Neural cell (in vitro differentiated cells): ENCODE data around the gene TSKU. TPM values are rescaled to one million over a fixed set of nuclear protein-coding genes. Genes with fewer than 3 reads are reported as not detected.
A peak's percentile ranks its signal among the peaks of the same experiment; 100 is the strongest.

Experiments used
- H2AFZ ChIP-seq: fragments of 200-600, 300-800 bp; sonication (generic), shearing (Covaris generic); 2 replicates; pipeline ENCODE4 v1.6.0; 2014; ENCODE audit warnings: low read depth, mild to moderate bottlenecking, antibody characterized with exemption, low read length, moderate library complexity
- H3F3A ChIP-seq: fragments of 200-600 bp; shearing (Covaris generic); 2 replicates; pipeline ENCODE4 v1.6.1; 2016; ENCODE audit warnings: mild to moderate bottlenecking, moderate library complexity, mixed read lengths, antibody characterized with exemption, low read length; ENCODE audit not compliant: insufficient read depth, poor library complexity, severe bottlenecking
- H3K27ac ChIP-seq: fragments of 200-600, 300-800 bp; sonication (generic), shearing (Covaris generic); 2 replicates; pipeline ENCODE4 v1.5.1; 2014; ENCODE audit warnings: mild to moderate bottlenecking, low read length, moderate library complexity
- H3K27me3 ChIP-seq: fragments of 300-800, 200-600 bp; sonication (generic), shearing (Covaris generic); 2 replicates; pipeline ENCODE4 v1.6.0; 2014; ENCODE audit warnings: mild to moderate bottlenecking, low read depth, low read length, moderate library complexity; ENCODE audit not compliant: insufficient read depth
- H3K36me3 ChIP-seq: fragments of 300-800, 200-600 bp; sonication (generic), shearing (Covaris generic); 2 replicates; pipeline ENCODE4 v1.5.1; 2014; ENCODE audit warnings: mild to moderate bottlenecking, antibody characterized with exemption, low read length, moderate library complexity; ENCODE audit not compliant: insufficient read depth
- H3K4me2 ChIP-seq: fragments of 300-800, 200-600 bp; sonication (generic), shearing (Covaris generic); 2 replicates; pipeline ENCODE4 v1.6.0; 2014; ENCODE audit warnings: mild to moderate bottlenecking, low read length
- H3K4me3 ChIP-seq: fragments of 300-800, 200-600 bp; sonication (generic), shearing (Covaris generic); 2 replicates; pipeline ENCODE4 v1.5.1; 2014; ENCODE audit warnings: mild to moderate bottlenecking, low read length, moderate library complexity
- H3K79me2 ChIP-seq: fragments of 200-600 bp; shearing (Covaris generic); replicated peaks from 2 replicates; pipeline ENCODE4 v1.6.0; 2014; ENCODE audit warnings: mild to moderate bottlenecking, low read length, moderate library complexity; ENCODE audit not compliant: insufficient read depth
- H3K9ac ChIP-seq: fragments of 300-800, 200-600 bp; sonication (generic), shearing (Covaris generic); 2 replicates; pipeline ENCODE4 v1.6.1; 2016; ENCODE audit warnings: mild to moderate bottlenecking, low read length, mixed read lengths
- H3K9me2 ChIP-seq: fragments of 200-600 bp; shearing (Covaris generic); 2 replicates; pipeline ENCODE4 v1.6.1; 2016; ENCODE audit warnings: mild to moderate bottlenecking, low read length, mixed read lengths; ENCODE audit not compliant: insufficient read depth
- H3K9me3 ChIP-seq: fragments of 200-600, 300-800 bp; sonication (generic), shearing (Covaris generic); 2 replicates; pipeline ENCODE4 v1.6.1; 2016; ENCODE audit warnings: mild to moderate bottlenecking, mixed run types, low read length, moderate library complexity, mixed read lengths
- H4K20me1 ChIP-seq: fragments of 200-600 bp; shearing (Covaris generic); 2 replicates; pipeline ENCODE4 v1.6.1; 2016; ENCODE audit warnings: mild to moderate bottlenecking, mixed run types; ENCODE audit not compliant: insufficient read depth
- EP300 ChIP-seq: fragments of 450-650 bp; conservative IDR thresholded peaks from 2 replicates; pipeline ENCODE4 v1.6.1; 2014; ENCODE audit warnings: antibody characterized with exemption, mild to moderate bottlenecking, moderate library complexity; ENCODE audit not compliant: poor library complexity, severe bottlenecking
- EZH2 ChIP-seq: fragments of 200-600, 300-800 bp; shearing (Covaris generic), sonication (generic); IDR thresholded peaks from 2 replicates; pipeline ENCODE4 v1.6.1; 2014; ENCODE audit warnings: antibody characterized with exemption, low read length, borderline replicate concordance, mild to moderate bottlenecking; ENCODE audit not compliant: insufficient read depth, poor library complexity, severe bottlenecking
- MXI1 ChIP-seq: fragments of 450-650 bp; conservative IDR thresholded peaks from 2 replicates; pipeline ENCODE4 v1.6.1; 2014; ENCODE audit warnings: antibody characterized with exemption, mild to moderate bottlenecking; ENCODE audit not compliant: poor library complexity, severe bottlenecking
- POLR2AphosphoS5 ChIP-seq: IDR thresholded peaks from 2 replicates; pipeline ENCODE4 v1.6.1; 2012
- RAD21 ChIP-seq: fragments of 450-650 bp; conservative IDR thresholded peaks from 2 replicates; pipeline ENCODE4 v1.6.1; 2014; ENCODE audit warnings: antibody characterized with exemption, mild to moderate bottlenecking, moderate library complexity
- SMC3 ChIP-seq: fragments of 450-650 bp; conservative IDR thresholded peaks from 2 replicates; pipeline ENCODE4 v1.6.1; 2014; ENCODE audit warnings: antibody characterized with exemption, mild to moderate bottlenecking, moderate library complexity; ENCODE audit not compliant: poor library complexity
- TAF1 ChIP-seq: IDR thresholded peaks from 2 replicates; pipeline ENCODE4 v1.6.1; 2012; ENCODE audit warnings: low read depth
- polyA plus RNA-seq: library from polyadenylated mRNA; depleted of rRNA; stranded (reverse); fragments of >200 nt; gene quantifications from 2 replicates; pipeline ENCODE4 v1.2.3, GENCODE V29; 2014
- TF ChIP-seq, protein P1 (sequence below): IDR thresholded peaks from 2 replicates; pipeline ENCODE4 v1.6.1; 2012; ENCODE audit warnings: borderline replicate concordance
- TF ChIP-seq, protein P2 (sequence below): fragments of 450-650 bp; IDR thresholded peaks from 2 replicates; pipeline ENCODE4 v1.5.1; 2014; ENCODE audit warnings: antibody characterized with exemption, mild to moderate bottlenecking, moderate library complexity; ENCODE audit not compliant: poor library complexity, severe bottlenecking

Gene TSKU
- polyA plus RNA-seq, 1 donor from 2014 or later = 3.5 TPM

DNA sequence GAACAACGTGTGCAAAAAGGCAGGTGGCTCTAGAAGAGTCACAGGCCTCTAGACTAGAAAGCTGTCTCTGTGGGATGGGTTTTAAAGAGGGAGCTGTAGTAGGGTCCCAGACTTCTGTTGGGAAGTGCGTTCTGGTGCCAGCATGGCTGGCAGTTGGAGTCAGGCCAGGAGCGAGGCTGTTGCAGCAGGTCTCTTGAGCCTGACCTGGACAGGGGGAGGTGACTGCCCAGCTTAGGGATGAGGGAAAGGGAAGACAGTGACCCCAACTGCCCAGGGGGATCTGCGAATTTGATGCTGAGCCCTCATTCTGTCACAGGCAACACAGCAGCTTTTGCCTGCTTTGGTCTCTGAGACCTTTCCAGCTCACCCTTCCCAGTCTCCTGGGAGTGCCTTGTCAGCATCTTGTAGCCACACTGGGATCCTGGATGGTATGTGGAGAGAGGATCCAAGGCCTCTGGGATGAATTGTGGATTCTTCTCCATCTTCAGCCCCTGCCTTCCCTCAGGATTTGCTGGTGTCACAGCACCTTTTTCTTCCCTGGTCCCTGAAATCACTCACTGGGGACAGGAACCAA lies 3.4 kb downstream of the TSKU start:
- no peaks in the 10 kb centered on the region for H3K36me3 ChIP-seq
- no peaks in the 10 kb centered on the region for H4K20me1 ChIP-seq
- H3K9ac ChIP-seq = no peak overlapping the region
- peaks cover 53% of the 10 kb centered on the region for H3K79me2 ChIP-seq
- H3F3A ChIP-seq = no peaks in the 10 kb centered on the region
- no peaks in the 10 kb centered on the region for H3K9me2 ChIP-seq
- H3K4me3 ChIP-seq = peak overlapping the region; percentile 99
- no peaks in the 10 kb centered on the region for H3K27me3 ChIP-seq
- TF ChIP-seq, protein P1, sequence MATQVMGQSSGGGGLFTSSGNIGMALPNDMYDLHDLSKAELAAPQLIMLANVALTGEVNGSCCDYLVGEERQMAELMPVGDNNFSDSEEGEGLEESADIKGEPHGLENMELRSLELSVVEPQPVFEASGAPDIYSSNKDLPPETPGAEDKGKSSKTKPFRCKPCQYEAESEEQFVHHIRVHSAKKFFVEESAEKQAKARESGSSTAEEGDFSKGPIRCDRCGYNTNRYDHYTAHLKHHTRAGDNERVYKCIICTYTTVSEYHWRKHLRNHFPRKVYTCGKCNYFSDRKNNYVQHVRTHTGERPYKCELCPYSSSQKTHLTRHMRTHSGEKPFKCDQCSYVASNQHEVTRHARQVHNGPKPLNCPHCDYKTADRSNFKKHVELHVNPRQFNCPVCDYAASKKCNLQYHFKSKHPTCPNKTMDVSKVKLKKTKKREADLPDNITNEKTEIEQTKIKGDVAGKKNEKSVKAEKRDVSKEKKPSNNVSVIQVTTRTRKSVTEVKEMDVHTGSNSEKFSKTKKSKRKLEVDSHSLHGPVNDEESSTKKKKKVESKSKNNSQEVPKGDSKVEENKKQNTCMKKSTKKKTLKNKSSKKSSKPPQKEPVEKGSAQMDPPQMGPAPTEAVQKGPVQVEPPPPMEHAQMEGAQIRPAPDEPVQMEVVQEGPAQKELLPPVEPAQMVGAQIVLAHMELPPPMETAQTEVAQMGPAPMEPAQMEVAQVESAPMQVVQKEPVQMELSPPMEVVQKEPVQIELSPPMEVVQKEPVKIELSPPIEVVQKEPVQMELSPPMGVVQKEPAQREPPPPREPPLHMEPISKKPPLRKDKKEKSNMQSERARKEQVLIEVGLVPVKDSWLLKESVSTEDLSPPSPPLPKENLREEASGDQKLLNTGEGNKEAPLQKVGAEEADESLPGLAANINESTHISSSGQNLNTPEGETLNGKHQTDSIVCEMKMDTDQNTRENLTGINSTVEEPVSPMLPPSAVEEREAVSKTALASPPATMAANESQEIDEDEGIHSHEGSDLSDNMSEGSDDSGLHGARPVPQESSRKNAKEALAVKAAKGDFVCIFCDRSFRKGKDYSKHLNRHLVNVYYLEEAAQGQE = no peak
- TF ChIP-seq EZH2 (no peak), SMC3 (no peak), EP300 (no peak), RAD21 (no peak), POLR2AphosphoS5 (no peak)
- TF ChIP-seq, protein P2, sequence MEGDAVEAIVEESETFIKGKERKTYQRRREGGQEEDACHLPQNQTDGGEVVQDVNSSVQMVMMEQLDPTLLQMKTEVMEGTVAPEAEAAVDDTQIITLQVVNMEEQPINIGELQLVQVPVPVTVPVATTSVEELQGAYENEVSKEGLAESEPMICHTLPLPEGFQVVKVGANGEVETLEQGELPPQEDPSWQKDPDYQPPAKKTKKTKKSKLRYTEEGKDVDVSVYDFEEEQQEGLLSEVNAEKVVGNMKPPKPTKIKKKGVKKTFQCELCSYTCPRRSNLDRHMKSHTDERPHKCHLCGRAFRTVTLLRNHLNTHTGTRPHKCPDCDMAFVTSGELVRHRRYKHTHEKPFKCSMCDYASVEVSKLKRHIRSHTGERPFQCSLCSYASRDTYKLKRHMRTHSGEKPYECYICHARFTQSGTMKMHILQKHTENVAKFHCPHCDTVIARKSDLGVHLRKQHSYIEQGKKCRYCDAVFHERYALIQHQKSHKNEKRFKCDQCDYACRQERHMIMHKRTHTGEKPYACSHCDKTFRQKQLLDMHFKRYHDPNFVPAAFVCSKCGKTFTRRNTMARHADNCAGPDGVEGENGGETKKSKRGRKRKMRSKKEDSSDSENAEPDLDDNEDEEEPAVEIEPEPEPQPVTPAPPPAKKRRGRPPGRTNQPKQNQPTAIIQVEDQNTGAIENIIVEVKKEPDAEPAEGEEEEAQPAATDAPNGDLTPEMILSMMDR = no peak
- no peaks in the 10 kb centered on the region for H3K9me3 ChIP-seq
- H3K4me2 ChIP-seq = no peak overlapping the region
- no peak overlapping the region for H2AFZ ChIP-seq
- no peak overlapping the region for H3K27ac ChIP-seq

DNA sequence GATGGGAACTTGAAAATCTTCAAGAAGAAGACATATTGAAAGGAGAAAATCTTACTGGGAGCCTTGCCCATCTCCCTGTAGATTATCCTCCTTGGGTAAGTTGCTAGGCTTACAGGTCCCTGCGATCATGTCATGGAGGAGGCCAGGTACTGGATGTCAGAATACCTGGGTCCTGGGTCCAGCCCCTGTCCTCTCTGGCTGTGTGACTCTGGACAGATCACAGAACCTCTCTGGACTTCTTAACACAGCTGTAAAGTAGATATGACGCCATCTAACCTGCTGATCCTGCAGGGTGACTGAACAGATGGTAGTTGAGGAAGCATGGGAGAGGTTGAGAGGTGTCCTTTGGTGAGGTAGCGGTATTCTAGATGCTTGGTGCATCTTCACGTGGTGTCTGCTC lies 4.1 kb downstream of the TSKU start:
- H3K27ac ChIP-seq = no peak overlapping the region
- H3K27me3 ChIP-seq = no peaks in the 10 kb centered on the region
- no peaks in the 10 kb centered on the region for H3K36me3 ChIP-seq
- no peak overlapping the region for H2AFZ ChIP-seq
- no peak overlapping the region for H3K4me2 ChIP-seq
- H3K9ac ChIP-seq = no peak overlapping the region
- H3K4me3 ChIP-seq = no peak overlapping the region
- peaks cover 53% of the 10 kb centered on the region for H3K79me2 ChIP-seq
- no peaks in the 10 kb centered on the region for H3F3A ChIP-seq
- no peaks in the 10 kb centered on the region for H3K9me2 ChIP-seq
- H4K20me1 ChIP-seq = no peaks in the 10 kb centered on the region
- no peak for TF ChIP-seq TAF1
- no peak for TF ChIP-seq POLR2AphosphoS5
- TF ChIP-seq, protein P2 = no peak
- TF ChIP-seq, protein P1 = no peak
- TF ChIP-seq EZH2 = no peak
- no peak for TF ChIP-seq EP300
- TF ChIP-seq MXI1 = no peak
- TF ChIP-seq RAD21 = no peak
- TF ChIP-seq SMC3 = no peak
- no peaks in the 10 kb centered on the region for H3K9me3 ChIP-seq
